HG03196 (cell line): ENCODE data around the gene HESX1.
A peak's percentile ranks its signal among the peaks of the same experiment; 100 is the strongest.

Experiments
- ATAC-seq: cut with Tn5 transposase; IDR thresholded peaks from one replicate; pipeline ENCODE4 v1.9.1; 2021; ENCODE audit not compliant: unreplicated experiment

Gene HESX1

GRCh38 chr3:57199895-57200297 lies at the start of gene HESX1:
Gene HESX1 (minus strand): TSS chr3:57199978. CDS start chr3:57199918, 60 bp downstream.
- no peak for ATAC-seq

- no peak for ATAC-seq
Measured at GRCh38 chr3:57244946-57245345, 45.2 kb upstream of the HESX1 start.

DNA sequence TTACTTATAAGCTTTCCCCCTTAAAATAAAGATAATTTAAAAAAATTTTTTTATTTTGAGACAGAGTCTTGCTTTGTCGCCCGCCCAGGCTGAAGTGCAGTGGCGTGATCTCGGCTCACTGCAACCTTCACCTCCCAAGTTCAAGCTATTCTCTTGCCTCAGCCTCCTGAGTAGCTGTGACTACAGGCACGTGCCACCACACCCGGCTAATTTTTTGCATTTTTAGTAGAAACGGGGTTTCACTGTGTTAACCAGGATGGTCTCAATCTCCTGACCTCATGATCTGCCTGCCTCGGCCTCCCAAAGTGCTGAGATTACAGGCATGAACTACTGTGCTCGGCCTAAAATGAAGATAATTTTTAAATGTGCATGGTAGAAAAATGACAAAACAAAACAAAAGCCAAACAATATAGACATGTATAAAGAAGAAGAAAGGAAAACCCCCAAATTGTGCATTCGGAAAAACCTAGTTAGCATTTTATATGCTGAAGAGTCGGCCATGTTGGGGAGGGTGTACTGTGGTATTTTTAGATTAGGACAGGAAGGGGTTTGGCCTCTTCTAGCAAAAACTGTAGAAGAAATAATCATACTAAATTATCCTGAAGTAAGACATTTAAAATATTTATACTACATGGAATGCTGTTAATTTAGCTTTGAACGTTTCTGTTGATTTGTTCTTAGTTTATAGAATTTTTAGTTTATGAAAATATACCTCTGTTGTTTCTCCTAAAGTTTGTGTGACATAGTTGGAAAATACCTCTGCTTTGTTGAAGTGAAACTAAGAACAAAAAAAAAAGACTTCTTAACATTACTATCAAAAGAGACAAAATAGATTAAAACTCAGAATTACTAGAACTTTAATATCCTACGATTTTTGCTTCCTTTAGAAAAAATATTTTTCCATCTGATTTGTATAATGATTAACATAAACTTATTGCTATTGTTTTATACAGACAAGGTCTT lies 35.1 kb upstream of the HESX1 start:
- ATAC-seq: no peak

GRCh38 chr3:57233799-57234198 lies 34.0 kb upstream of the HESX1 start:
- ATAC-seq: no peak

DNA sequence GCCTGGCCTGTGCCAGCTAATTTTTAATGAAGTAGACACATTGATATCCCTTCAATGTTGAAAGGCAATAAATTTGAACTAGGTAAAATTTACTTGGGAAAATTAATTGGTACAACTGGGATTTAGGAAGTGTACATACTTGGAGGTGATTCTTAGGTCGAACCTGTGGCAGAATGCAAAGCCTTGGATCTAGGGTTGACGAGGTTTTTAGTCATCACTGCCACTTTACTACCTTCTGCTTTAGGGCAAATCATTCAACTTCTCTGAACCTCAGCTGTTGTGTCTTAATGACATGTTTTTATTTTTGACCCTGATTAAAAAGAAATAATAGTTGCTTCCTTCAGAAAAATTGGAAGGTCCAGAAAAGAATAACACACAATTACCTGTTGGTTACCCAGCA lies 30.2 kb upstream of the HESX1 start:
- ATAC-seq: no peak

DNA sequence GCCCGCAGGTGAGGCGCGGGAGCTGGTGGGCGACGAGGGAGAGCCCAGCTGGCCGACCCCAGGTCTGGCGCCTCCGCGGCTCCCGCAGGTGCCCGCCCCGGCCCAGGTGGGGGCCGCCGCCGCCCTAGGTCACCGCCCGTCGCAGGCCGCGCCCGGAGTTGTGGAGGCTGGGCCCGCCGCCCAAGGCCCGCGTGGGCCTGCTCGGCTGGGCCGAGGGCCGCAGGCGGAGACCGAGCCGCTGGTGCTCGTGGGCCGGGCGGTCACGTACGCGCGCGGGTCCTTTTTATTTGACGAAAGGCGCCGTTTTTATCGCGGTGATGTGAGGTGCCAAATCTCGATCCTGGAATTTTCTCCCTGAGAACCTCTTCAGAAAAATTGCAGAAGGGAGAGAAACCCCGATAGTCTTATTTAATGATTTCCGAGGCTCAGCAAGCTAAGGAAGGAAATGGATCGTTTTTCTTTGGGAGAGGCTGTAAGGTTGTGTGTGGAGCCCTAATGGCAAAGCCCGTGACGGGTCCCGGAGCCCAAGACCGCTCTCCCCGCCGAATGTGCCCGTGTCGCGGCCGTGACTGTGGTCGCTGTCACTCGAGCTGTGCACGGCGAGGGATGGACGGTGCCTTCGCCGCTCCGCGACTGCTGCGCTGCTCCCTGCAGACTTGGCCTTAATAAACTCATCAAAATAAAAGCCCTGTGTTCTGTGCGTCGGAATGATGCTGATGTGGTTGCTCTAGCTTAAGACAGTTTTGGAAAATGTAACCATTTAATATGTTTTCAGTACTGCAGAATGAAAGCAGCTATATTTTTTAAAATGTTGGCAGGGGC lies 28.4 kb upstream of the HESX1 start:
- peak; percentile 39 for ATAC-seq

DNA sequence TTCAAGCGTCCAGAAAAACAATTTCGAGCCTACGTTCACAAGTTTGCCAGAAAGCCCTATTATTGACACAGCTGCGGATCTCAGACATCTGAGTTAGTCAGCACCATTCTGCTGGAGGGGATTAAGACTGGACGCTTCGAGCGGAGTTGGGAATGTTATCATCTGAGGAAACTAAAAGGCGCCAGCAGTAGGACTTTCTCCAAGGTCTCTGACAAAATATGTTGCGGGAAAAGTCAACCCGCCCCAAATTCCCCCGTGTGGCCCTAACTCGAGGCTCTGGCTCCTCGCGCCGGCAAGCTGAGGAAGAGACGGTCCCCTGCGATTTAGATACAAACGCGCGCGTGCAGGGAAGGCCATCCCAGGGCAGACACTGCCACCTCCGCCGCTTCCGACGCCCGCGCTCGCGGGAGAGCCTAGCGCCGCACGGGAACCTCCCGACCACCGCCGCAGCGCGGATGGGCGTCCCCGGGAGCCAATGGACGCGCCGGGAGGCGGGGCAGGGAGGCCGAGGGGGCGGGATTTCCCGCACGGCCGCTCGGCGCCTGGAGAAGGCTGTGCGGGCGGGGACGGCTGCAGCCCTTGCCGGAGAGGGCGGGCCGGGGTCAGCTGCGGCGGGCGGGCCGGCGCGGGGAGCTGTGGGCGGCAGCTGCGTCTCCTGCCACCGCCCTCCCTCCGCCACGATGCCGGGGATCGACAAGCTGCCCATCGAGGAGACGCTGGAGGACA lies 27.6 kb upstream of the HESX1 start, which contains the start of gene APPL1:
APPL1 (plus strand) TSS at position 526 of the 726 bp plus-strand sequence; CDS start at position 681, 155 bp downstream.
- ATAC-seq: peak; percentile 90

- ATAC-seq: no peak
Measured at GRCh38 chr3:57226176-57226575, 26.4 kb upstream of the HESX1 start.

DNA sequence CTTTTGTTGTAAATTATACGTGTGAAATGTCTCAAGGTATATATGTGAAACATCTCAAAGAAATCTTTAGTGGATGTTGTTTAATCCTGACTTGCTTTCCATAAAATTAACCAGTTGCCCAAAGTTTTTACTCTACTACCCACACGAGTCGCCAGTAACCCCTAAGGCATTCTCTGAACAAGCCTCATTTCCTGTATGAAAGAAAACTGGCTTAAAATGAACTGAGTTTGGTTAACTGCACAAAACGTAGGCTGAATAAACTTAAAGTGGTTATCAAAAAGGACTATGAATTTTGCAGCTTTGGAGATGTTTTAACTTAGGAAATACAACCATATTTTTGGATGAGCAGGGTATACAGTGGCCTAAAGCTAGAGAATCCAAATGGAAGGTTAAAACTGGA lies 25.1 kb upstream of the HESX1 start:
- no peak for ATAC-seq

DNA sequence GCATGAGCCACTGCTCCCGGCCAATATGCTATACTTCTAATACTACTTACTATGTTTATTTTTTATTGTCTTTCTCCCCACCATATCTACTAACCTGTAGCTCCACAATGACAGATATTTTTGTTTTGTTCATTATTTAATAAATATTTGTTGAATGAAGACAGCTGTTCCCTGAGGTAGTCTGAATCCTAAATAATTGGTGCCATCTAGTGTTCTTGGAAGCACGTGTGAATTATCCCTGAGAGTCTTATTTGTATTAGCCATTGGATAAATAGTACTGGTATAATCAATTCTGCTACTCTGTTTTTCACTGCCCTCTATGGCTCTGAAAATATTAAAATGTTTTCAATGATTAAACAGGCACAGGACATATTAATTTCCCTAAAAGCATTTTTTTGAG lies 22.1 kb upstream of the HESX1 start:
- ATAC-seq: no peak

DNA sequence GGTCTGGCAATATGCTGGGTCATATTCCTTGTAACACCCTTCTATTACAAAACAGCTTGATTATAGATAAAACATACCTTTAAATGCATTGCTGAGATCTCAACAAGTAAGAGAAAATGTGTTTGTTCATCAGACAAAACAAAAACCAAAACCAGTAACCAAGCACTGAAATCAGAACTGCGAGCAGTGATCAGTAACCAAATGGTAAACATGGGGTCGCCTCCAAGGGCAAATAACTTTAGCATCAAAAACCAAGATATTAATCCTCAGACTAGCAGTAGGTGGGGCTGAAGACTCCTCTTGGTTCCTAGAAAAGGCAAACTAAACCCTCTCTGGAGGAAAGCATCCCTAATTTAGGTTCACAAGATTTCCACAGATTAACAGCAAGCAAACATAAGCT lies 6.6 kb upstream of the HESX1 start:
- no peak for ATAC-seq

- ATAC-seq: no peak
Measured at GRCh38 chr3:57194641-57195040, 5.1 kb downstream of the HESX1 start.

DNA sequence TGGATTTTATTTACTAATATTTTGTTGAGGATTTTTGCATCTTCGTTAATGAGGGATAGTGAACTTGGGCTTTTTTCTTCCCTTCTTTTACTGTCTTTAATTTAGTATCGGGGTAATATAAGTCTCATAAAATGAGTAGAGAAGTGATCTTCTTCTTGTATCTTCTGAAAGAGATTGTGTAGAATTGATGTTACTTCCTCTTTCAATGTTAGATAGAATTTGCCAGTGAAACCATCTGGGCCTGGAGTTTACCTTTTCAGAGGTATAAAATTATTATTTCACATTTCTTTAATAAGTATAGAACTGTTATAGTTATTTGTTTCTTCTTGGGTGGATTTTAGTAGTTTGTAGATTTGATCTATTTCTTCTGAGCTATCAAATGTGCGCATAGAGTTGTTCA lies 7.8 kb downstream of the HESX1 start:
- ATAC-seq: no peak

DNA sequence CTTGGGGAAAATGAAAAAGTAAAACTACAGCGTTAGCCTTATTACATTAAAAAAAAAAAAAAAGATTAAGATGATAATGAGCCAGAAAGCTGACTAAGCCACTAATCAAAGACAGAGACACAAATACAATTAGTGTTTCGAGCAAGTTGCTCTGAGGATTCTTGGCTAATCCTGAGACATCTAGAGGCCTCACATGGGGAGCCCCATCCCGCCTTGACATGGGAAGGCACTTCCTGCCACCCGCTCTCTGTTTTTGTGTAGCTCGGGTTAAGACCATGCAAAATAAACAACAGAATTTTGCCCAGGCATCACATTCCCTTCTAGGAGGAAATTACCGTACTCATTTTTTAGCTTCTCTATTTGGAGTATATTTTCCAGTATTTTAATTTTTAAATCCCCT lies 15.3 kb downstream of the HESX1 start:
- ATAC-seq: no peak

DNA sequence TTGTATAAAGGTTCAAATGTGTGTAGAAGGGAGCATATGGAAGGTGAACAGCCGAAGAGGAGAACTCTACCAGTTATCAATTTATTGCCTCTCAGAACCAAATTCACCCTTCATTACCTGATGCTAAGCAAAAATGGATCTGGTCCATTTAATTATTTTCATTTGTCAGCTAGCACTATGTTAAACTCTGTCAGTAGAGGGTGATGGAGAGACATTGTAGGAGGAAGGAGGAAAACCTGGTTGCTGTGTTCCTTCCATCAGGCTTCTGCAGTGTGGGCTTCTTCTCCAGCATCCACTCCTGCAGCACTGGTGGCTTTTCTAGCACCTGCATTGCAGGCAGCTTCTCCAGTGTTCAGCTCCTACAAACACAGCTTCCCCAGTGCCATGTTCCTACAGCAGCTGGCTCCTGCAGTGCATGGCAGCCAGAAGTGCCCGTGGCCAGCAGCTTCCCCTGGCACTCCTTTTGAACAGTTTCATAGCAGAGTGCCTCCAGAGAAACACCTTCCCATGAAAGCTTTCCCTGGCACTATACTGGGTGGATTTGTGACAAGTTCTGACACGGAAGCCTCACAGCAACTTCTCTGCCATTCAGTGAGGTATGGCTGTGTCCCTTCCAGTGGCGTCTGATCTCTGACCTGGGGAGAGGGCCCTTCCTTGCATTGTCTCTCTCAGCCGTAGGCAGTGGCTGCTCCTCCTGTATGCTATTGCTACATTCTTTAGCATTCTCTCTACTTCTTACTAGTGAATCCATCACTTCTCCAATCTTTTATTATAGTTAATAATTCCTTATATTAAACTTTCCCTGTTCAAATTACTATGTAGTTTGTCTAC lies 20.0 kb downstream of the HESX1 start:
- no peak for ATAC-seq

DNA sequence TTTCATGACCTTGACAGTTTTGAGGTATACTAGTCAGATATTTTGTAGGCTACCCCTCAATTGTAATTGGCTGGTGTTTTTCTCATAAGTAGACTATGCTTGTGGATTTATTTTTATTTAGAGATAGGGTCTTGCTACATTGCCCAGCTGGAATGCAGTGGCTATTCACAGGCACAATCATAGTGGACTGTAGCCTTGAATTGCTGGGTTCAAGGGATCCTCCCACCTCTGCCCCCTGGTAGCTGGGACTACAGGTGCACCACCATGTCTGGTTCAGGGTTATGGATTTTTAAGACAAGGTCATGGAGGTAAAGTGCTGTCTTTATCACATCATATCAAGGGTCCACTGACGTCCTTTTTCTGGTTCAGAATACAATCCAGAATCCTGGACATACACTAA lies 23.7 kb downstream of the HESX1 start:
- ATAC-seq: no peak

- no peak for ATAC-seq
Measured at GRCh38 chr3:57173687-57174086, 26.1 kb downstream of the HESX1 start.

- ATAC-seq: no peak
Measured at GRCh38 chr3:57170946-57171345, 28.8 kb downstream of the HESX1 start.

DNA sequence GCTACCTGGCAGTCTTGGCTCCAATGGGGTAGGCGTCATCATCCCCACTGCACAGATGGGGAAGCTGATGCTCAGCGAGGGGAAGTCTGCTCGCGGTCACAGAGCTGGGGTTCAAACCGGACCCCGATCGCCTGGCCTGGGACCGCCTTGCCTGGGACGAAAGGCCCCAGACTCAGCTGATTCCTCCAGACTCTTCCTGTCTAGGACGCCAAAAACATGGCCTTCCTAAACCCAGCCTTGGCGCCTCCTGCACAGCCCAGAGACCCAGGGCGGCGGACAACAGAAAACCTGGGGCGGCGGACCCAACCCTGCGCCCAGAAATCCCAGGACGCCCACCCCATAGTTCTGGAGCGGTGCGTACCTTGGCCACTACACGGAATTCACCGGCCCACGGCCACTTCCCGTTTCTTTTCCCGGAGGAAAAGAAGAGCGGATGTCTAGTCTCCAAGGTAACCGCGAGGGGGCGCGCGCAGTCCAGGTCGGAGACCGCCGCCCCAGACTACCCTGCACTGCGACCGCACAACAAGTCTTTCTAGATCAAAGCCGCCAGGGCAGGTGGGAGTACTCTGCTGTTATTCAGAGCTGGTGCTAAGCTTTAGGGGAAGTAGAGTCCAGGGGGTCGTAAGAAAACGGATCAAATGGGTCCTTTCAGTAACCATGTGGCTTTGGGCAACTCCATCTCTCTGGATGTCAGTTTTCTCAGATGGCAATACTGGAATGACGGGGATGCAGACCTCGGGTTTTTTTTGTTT lies 29.7 kb downstream of the HESX1 start:
- ATAC-seq: peak; percentile 73

DNA sequence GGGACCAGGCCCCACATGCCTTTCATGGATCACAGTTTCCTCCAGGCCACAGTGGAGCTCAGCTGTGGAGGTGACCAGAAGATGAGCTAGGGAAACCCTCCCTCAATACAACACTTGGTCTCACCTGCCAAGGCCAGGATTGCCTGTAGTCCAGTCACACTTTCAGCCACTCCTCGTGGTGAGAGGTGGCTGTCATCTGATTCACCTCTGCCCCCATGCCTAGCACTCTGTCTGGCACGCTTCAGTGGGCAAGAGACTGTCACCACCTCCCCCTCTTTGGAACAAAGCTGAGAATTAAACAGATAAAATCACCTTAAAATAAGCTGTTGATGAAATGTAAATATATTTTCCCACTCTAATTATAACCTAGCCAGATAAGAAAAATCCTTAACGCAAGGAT lies 30.7 kb downstream of the HESX1 start:
- ATAC-seq: no peak
